K562 (cell line): ENCODE results near the gene IRX5. TPM values are rescaled to one million over a fixed set of nuclear protein-coding genes. Genes with fewer than 3 reads are reported as not detected.

Experiments used
- ATAC-seq: fragments of 200-7000 bp; cut with Tn5 transposase; 3 replicates; pipeline ENCODE4 v1.9.1; 2020; ENCODE audit warnings: moderate library complexity
- BruUV-seq: library from RNA; stranded (reverse); fragments of 400-500 nt; replicated peaks from 2 replicates; lab custom pipeline; 2021; lab: Mats Ljungman, UMichigan
- CTCF ChIA-PET: fragments of 300-600 bp; formaldehyde crosslinking; extraction: SDS; loops from one replicate; lab custom pipeline; 2021; ENCODE audit warnings: low intra/inter-chr PET ratio; lab: Yijun Ruan, JAX
- POLR2A ChIA-PET: fragments of 300-600, 350-650 bp; sonication (Branson Sonifier 250); formaldehyde crosslinking; extraction: SDS; loops from one replicate; lab custom pipeline; 2021; ENCODE audit warnings: antibody characterized with exemption, inconsistent platforms; lab: Yijun Ruan, JAX
- DNase-seq, 4 experiments: peaks; one replicate each; pipeline versions ENCODE4 v3.0.0 to v3.0.0-alpha.2; 2011 to 2018; ENCODE audit warnings: low spot score in 3 of 4, mixed read lengths in 3 of 4; ENCODE audit errors: extremely low read depth in 1 of 4
- FAIRE-seq: peaks from 2 replicates; lab custom pipeline; 2011; peaks lifted over from hg19 to GRCh38; lab: Jason Lieb, UNC
- H2AFZ ChIP-seq: 2 replicates; pipeline ENCODE4 v1.6.0; 2011; ENCODE audit warnings: low read depth, low read length, control low read depth, inconsistent platforms
- H3K27ac ChIP-seq: fragments of 200-600 bp; 3 replicates; pipeline ENCODE4 v1.8.0; 2011; ENCODE audit warnings: low read depth, mild to moderate bottlenecking, control low read depth, inconsistent platforms, low read length, moderate library complexity, mixed read lengths; ENCODE audit errors: extremely low read depth
- H3K27me3 ChIP-seq, 2 experiments: fragments of 300-600 bp in 1 of 2; 2 replicates in 1 of 2; 3 replicates in 1 of 2; pipeline versions ENCODE4 v1.6.0 to v1.8.0; 2011; ENCODE audit warnings: inconsistent platforms in 2 of 2, low read length in 2 of 2, mild to moderate bottlenecking in 1 of 2, mixed read lengths in 1 of 2, moderate library complexity in 1 of 2; ENCODE audit not compliant: control insufficient read depth in 2 of 2, insufficient read depth in 2 of 2
- H3K36me3 ChIP-seq: fragments of 300-600 bp; 3 replicates; pipeline ENCODE4 v1.8.0; 2011; ENCODE audit warnings: mild to moderate bottlenecking, low read length, inconsistent platforms; ENCODE audit not compliant: control insufficient read depth, insufficient read depth
- H3K4me1 ChIP-seq, 2 experiments: fragments of 200-600 bp in 1 of 2; replicated peaks in 1 of 2; 2 replicates in 1 of 2; 3 replicates in 1 of 2; pipeline versions ENCODE4 v1.5.1 to v1.8.0; 2011; ENCODE audit warnings: inconsistent platforms in 2 of 2, low read length in 2 of 2, mild to moderate bottlenecking in 1 of 2, mixed read lengths in 1 of 2, moderate library complexity in 1 of 2; ENCODE audit not compliant: control insufficient read depth in 2 of 2, insufficient read depth in 2 of 2
- H3K4me2 ChIP-seq: 2 replicates; pipeline ENCODE4 v1.6.1; 2011; ENCODE audit warnings: low read length, control low read depth, inconsistent platforms, mixed read lengths; ENCODE audit not compliant: insufficient read depth
- H3K4me3 ChIP-seq: fragments of 200-600 bp; sonication (generic), shearing (Covaris generic); 2 replicates; pipeline ENCODE4 v1.5.1; 2016; ENCODE audit warnings: control low read depth, inconsistent platforms
- H3K79me2 ChIP-seq: fragments of 200-600 bp; 3 replicates; pipeline ENCODE4 v1.8.0; 2011; ENCODE audit warnings: low read length, inconsistent platforms; ENCODE audit not compliant: control insufficient read depth, insufficient read depth
- H3K9ac ChIP-seq, 2 experiments: 2 replicates each; pipeline versions ENCODE4 v1.6.0 to v1.6.1; 2011; ENCODE audit warnings: low read depth in 2 of 2, low read length in 2 of 2, control low read depth in 1 of 2, inconsistent platforms in 1 of 2, mild to moderate bottlenecking in 1 of 2, mixed read lengths in 1 of 2; ENCODE audit not compliant: insufficient read depth in 1 of 2
- H3K9me1 ChIP-seq: one replicate; pipeline ENCODE4 v1.6.0; 2011; ENCODE audit warnings: inconsistent platforms, mild to moderate bottlenecking, low read length, moderate library complexity; ENCODE audit not compliant: control insufficient read depth, insufficient read depth
- H3K9me3 ChIP-seq: replicated peaks from 2 replicates; pipeline ENCODE4 v1.5.1; 2011; ENCODE audit warnings: low read depth, low read length, inconsistent platforms; ENCODE audit not compliant: control insufficient read depth, insufficient read depth
- H4K20me1 ChIP-seq: replicated peaks from 2 replicates; pipeline ENCODE4 v1.6.1; 2011; ENCODE audit warnings: low read length, inconsistent platforms, mixed read lengths; ENCODE audit not compliant: control insufficient read depth, insufficient read depth
- GABPA ChIP-seq: fragments of 200-800 bp; sonication (Bioruptor generic); conservative IDR thresholded peaks from 2 replicates; pipeline ENCODE4 v1.6.1; 2016; ENCODE audit warnings: low read depth, missing genetic modification characterization, missing compliant biosample characterization
- NCOA1 ChIP-seq: fragments of 450-650 bp; IDR thresholded peaks from 2 replicates; pipeline ENCODE4 v1.6.1; 2016; ENCODE audit warnings: low read depth
- SIX5 ChIP-seq, 2 experiments: IDR thresholded peaks; 2 replicates each; pipeline ENCODE4 v1.6.1; 2011; ENCODE audit warnings: low read length in 2 of 2, borderline replicate concordance in 1 of 2, low read depth in 1 of 2, mild to moderate bottlenecking in 1 of 2, moderate library complexity in 1 of 2; ENCODE audit not compliant: insufficient read depth in 1 of 2
- TAF15 ChIP-seq: fragments of 200-400 bp; formaldehyde crosslinking; IDR thresholded peaks from 2 replicates; pipeline ENCODE4 v1.6.1; 2017; ENCODE audit warnings: mild to moderate bottlenecking, low read depth, low read length, moderate library complexity
- ZNF766 ChIP-seq: fragments of 200-800 bp; sonication (Bioruptor generic); conservative IDR thresholded peaks from 2 replicates; pipeline ENCODE4 v1.6.1; 2016; ENCODE audit warnings: missing genetic modification characterization, missing compliant biosample characterization
- ZNF77 ChIP-seq: fragments of 250-450 bp; sonication (Bioruptor Pico); IDR thresholded peaks from 2 replicates; pipeline ENCODE4 v1.5.0; 2020
- WGBS: fragments of 100-300 bp; shearing (Covaris generic); methylation state at CpG from one replicate; pipeline ENCODE4 v1.1.6; 2016; ENCODE audit warnings: low coverage, mixed read lengths; ENCODE audit not compliant: insufficient coverage; ENCODE audit errors: missing lambda C conversion rate; 5-methylcytosine and 5-hydroxymethylcytosine counted together
- in situ Hi-C: fragments of 300-500 bp; cut with MboI; formaldehyde crosslinking; loops from 4 replicates; pipeline ENCODE4 v1.15.0; 2018; ENCODE audit warnings: inconsistent platforms, mixed read lengths
- intact Hi-C: fragments of 100-400 bp; cut with micrococcal nuclease; formaldehyde crosslinking; loops from 2 replicates; pipeline ENCODE4 v1.14.2; 2022
- polyA plus RNA-seq, 8 experiments: library from polyadenylated mRNA; depleted of rRNA in 4 of 8; stranded (reverse) in 5 of 8; unstranded in 3 of 8; fragments of >200 nt; fragmentation: Nextera tagmentation in 2 of 8; fragmentation: Illumina TruSeq in 1 of 8; extraction: Ambion mirVana in 2 of 8; extraction: Trizol in 1 of 8; gene quantifications; 2 replicates each; pipeline versions ENCODE4 v1.2.1 to v1.2.3, GENCODE V29; 2011 to 2014; ENCODE audit warnings: inconsistent platforms in 1 of 8, missing spikeins in 1 of 8
- total RNA-seq, 7 experiments: library from RNA; depleted of rRNA in 6 of 7; stranded (reverse); fragments of >200 nt in 6 of 7; fragmentation: Illumina TruSeq in 2 of 7; extraction: Trizol in 2 of 7; gene quantifications; 2 replicates each; pipeline versions ENCODE4 v1.2.1 to v1.2.3, GENCODE V29; 2011 to 2021; ENCODE audit warnings: low replicate concordance in 1 of 7
- TF ChIP-seq, protein P1 (sequence below), 2 experiments: fragments of 250-450 bp in 1 of 2; fragments of 450-650 bp in 1 of 2; sonication (Bioruptor Pico) in 1 of 2; IDR thresholded peaks; 2 replicates each; pipeline versions ENCODE4 v1.6.1 to v1.8.0; 2016 to 2021; ENCODE audit warnings: mild to moderate bottlenecking in 2 of 2, moderate library complexity in 2 of 2, missing compliant biosample characterization in 1 of 2, missing genetic modification characterization in 1 of 2
- TF ChIP-seq, protein P2 (sequence below): fragments of 450-650 bp; IDR thresholded peaks from 2 replicates; pipeline ENCODE4 v1.6.1; 2016
- TF ChIP-seq, protein P3 (sequence below): fragments of 250-450 bp; sonication (Bioruptor Pico); IDR thresholded peaks from 2 replicates; pipeline ENCODE4 v1.4.0; 2020; ENCODE audit warnings: borderline replicate concordance

Gene IRX5
- total and polyA plus RNA-seq, 9 of the 15 experiments (the other 6 are each of a cell fraction or from before 2014, with no cell fraction given): 0.20 to 4.2 (median 0.94) TPM

DNA sequence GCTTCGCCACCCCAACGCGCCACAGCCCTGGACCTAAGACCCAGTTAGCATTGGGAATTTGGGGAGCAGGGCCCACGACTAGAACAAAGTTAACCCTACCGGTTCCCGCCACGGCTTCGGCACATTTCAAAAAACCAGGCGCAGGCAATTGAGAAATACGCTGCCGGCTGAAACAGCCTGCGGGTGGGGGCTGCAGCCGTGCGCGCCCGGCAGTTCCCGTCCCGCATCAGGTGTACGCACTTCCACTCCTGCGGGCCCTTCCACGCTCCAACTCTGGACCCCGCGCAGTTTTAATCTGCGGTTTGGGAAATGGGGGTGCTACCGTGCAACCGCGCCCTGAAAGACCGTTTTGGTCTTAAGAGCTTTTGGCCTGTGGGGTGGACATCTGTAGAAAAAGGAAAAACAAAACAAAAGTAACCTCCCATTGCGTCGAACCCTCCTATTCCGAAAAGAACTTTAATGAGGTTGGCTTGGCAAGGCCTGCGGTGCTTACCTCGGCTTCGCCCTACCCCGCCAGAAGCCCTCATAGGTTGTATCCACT, 7.1 kb downstream of the IRX5 start:
- no peak overlapping the region for H3K9ac ChIP-seq
- no peak for DNase-seq
- in situ Hi-C loops: no loop called here
- ChIA-PET CTCF (no interaction called here), POLR2A (no interaction called here)
- no peaks in the 10 kb centered on the region for H3K79me2 ChIP-seq
- H3K4me1 ChIP-seq: peaks cover 0 to 17% of the 10 kb centered on the region in 2 experiments; a peak in 2 of 5 replicates
- 0 out of 2 replicates have a peak, but pooled peaks cover 1% of the 10 kb centered on the region for H3K9me3 ChIP-seq
- H3K4me2 ChIP-seq: no peak overlapping the region
- no peaks in the 10 kb centered on the region for H3K9me1 ChIP-seq
- TF ChIP-seq, protein P1, sequence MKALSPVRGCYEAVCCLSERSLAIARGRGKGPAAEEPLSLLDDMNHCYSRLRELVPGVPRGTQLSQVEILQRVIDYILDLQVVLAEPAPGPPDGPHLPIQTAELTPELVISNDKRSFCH (CRISPR knock-in tag; IDR thresholded peaks at IDR 0.05): no peak
- TF ChIP-seq, protein P1 (tag; IDR thresholded peaks at IDR 0.05): no peak
- TF ChIP-seq, protein P2, sequence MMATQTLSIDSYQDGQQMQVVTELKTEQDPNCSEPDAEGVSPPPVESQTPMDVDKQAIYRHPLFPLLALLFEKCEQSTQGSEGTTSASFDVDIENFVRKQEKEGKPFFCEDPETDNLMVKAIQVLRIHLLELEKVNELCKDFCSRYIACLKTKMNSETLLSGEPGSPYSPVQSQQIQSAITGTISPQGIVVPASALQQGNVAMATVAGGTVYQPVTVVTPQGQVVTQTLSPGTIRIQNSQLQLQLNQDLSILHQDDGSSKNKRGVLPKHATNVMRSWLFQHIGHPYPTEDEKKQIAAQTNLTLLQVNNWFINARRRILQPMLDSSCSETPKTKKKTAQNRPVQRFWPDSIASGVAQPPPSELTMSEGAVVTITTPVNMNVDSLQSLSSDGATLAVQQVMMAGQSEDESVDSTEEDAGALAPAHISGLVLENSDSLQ: no peak
- no peak for TF ChIP-seq GABPA (tag)
- TF ChIP-seq, protein P3, sequence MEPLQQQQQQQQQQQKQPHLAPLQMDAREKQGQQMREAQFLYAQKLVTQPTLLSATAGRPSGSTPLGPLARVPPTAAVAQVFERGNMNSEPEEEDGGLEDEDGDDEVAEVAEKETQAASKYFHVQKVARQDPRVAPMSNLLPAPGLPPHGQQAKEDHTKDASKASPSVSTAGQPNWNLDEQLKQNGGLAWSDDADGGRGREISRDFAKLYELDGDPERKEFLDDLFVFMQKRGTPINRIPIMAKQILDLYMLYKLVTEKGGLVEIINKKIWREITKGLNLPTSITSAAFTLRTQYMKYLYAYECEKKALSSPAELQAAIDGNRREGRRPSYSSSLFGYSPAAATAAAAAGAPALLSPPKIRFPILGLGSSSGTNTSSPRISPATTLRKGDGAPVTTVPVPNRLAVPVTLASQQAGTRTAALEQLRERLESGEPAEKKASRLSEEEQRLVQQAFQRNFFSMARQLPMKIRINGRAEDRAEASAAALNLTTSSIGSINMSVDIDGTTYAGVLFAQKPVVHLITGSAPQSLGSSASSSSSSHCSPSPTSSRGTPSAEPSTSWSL: no peak
- no peak for TF ChIP-seq SIX5 (IDR thresholded peaks at IDR 0.05; ENCODE audit: borderline replicate concordance in 1 of 2, insufficient read depth in 1 of 2, low read depth in 1 of 2, low read length in 2 of 2)
- no peak for TF ChIP-seq TAF15
- no peak for TF ChIP-seq ZNF77
- TF ChIP-seq NCOA1: no peak
- TF ChIP-seq ZNF766 (CRISPR knock-in tag): no peak
- no peak for FAIRE-seq
- H4K20me1 ChIP-seq: no peaks in the 10 kb centered on the region; the same call in 1 of the 2 replicates
- WGBS: 75% methylated on average over 21 of the region's 35 CpGs
- intact Hi-C loops: no loop called here
- no peak for ATAC-seq
- H3K4me3 ChIP-seq: no peak overlapping the region
- no TSS peak for BruUV-seq
- H3K27ac ChIP-seq: no peak overlapping the region
- no peak overlapping the region for H2AFZ ChIP-seq
- peaks cover 4 to 10% of the 10 kb centered on the region in 2 experiments; a peak in 3 of 5 replicates for H3K27me3 ChIP-seq
- peaks cover 7% of the 10 kb centered on the region; the same call in 1 of the 3 replicates for H3K36me3 ChIP-seq
